Caki2 (cell line): ENCODE data around the gene COL6A1. TPM values are rescaled to one million over a fixed set of nuclear protein-coding genes. Genes with fewer than 3 reads are reported as not detected.
"Not testable (repeated sequence)": the region's sequence is repeated elsewhere in the genome, so short reads cannot be mapped to it uniquely, and the experiment has no call there.

Experiments
- DNase-seq: peaks from one replicate; pipeline ENCODE4 v3.0.0-alpha.2; 2015; ENCODE audit warnings: low read depth
- in situ Hi-C: cut with HindIII; loops from 2 replicates; pipeline ENCODE4 v1.10.0; 2016; ENCODE audit warnings: low sequenced_read_pairs, low pct_unique_long_range_greater_than_20kb, mixed read lengths
- total RNA-seq: library from RNA; depleted of rRNA; stranded (reverse); fragments of >200 nt; shearing (Covaris generic); gene quantifications from 2 replicates; pipeline ENCODE4 v1.2.3, GENCODE V29; 2014; ENCODE audit warnings: low replicate concordance

COL6A1 gene
- total RNA-seq, 1 experiment from 2014 or later, result 146 TPM

DNA sequence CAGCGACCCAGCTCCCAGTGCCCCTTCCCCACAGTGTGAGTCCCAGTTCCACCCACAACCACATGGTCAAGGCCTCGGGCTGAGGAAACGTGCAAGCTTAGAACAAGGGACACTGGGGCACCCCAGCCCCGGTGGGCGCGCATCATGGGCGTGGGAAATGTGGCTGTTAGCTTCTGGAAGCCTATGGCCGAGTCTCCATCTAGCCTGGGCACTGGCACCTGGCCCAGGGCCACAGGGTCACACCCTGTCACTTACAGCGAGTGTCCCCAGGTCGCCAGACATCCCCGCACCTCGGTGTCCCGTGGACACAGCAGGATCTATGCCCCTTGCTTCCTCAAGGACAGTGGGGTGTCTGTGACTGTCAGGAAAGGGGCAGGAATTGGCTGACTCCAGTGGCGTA is 37.0 kb upstream of the COL6A1 start:
- no peak for DNase-seq
- in situ Hi-C loops, result no loop called here

DNA sequence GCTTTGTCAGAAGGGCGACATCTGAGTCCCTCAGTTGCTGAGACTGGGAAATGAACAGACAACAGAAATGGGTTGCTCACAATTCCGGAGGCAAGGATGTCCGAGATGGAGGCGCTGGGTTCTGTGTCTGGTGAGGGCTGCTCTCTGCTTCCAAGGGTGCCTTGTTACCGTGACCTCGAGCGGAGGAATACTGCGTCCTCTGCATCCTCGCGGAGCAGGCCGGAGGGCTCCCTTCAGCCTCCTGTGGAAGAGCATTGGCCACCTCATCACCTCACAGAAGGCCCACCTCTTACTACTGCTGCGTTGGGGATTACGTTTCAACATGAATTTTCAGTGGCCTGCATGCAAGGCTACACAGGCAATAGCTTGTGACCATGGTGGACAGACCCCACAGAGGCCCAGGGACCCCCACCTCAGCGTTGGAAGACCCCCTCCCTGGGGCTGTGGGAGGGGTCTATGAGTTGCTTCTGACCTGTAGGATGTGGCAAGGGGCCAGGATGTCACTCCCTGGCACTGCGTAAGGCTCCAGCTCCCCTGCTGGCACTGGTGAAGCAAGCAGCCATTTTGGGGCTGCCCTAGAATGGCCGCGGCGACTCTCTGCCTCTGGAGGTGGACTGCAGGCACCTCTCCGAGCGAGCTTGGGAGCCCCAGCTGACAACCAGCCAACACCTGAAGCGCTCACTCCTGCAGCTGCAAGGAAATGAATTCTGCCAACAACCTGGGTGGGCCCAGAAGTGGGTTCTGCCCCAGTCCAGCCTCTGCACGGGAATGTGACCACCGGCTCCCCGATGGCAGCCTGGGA is 36.3 kb upstream of the COL6A1 start:
- in situ Hi-C loops, result no loop called here
- DNase-seq, result no peak

DNA sequence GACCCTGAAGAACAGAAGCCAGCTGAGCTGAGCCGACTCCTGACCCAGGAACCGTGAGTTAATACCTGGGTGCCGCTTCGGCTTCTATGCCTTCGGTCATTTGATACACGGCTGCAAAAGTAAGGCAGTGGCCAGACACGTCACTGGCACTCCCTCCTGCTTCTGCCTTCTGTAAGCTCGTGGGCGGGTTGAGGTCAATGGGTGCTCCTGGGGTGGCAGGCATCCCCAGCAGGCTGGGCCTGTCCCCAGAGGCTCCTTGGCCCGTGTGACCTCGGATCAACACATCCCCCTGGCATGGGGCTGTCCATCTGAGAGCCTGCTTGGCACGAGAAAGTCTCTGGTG is 35.7 kb upstream of the COL6A1 start:
- in situ Hi-C loops, result no loop called here
- no peak for DNase-seq

DNA sequence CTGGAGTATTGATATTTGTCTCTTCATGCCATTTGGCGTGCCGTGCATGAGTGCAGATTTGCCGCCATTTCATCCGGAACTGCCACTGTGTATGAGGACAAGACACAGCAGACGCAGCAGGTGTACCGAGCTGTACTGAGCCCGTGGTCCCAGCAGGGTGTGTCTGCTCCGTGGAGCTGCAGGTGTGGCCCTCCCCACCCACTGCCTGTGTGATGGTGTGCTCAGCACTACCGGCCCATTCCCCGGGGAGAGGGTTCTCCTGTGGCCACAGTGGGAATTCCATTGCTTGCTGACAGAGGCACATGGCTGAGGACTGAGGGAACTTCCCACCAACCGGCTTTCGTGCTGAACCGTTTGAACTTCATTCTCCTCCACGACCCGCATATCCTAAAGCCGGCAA is 34.3 kb upstream of the COL6A1 start:
- in situ Hi-C loops, result no loop called here
- no peak for DNase-seq

DNA sequence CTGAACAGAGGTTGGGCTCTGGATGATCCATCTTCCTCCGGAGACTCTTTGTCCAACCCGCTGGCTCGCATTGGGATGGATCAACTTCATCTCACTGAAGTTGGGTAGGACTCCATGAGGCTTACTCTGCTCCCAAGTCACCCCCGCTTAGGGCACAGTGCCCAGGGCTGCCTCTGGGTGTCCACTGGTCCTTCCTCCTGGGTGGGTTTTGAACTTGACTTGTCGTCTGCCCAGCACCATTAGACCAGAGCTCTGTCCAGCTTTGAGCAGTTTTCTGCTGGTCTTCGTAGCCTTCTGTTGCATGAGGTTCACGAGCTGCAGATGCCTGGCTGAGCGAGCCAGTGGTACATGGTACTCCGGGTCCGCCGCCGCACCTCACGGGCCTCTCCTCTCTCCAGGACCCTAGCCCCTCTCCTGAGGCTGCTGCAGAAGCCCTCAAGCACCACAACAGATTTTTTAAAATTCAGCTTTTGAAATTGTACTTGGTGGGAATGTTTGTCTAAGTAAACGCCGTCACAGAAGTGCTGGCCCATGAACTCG is 33.8 kb upstream of the COL6A1 start:
- in situ Hi-C loops, result no loop called here
- no peak for DNase-seq

DNA sequence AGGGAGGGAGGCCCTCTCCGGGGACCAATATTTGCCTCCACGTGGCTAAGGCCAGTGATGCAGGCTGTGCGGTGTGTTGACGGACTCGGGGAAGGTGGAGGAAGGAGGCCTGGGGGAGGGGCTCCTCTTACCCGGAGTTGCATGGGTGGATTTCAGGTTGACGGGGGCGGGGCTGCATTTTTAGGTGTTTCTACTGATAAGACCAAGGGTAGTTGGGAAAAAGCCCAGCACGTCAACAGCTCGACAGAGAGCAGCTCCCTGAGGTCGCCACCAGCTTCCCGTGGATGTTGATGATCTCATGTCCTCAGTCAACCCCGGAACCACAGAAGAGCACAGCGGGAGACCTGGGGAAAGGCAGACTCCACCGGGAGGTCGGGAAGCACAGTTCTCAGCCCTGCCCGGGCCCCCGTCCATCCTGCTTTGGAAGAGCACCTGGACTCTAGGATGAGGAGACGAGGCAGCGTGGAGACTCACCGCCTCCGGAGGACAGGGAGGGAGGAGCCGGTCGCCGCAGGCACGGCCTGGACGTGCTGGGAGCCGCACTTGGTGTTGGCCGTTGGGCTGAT is 32.9 kb upstream of the COL6A1 start:
- no peak for DNase-seq
- in situ Hi-C loops, result no loop called here

DNA sequence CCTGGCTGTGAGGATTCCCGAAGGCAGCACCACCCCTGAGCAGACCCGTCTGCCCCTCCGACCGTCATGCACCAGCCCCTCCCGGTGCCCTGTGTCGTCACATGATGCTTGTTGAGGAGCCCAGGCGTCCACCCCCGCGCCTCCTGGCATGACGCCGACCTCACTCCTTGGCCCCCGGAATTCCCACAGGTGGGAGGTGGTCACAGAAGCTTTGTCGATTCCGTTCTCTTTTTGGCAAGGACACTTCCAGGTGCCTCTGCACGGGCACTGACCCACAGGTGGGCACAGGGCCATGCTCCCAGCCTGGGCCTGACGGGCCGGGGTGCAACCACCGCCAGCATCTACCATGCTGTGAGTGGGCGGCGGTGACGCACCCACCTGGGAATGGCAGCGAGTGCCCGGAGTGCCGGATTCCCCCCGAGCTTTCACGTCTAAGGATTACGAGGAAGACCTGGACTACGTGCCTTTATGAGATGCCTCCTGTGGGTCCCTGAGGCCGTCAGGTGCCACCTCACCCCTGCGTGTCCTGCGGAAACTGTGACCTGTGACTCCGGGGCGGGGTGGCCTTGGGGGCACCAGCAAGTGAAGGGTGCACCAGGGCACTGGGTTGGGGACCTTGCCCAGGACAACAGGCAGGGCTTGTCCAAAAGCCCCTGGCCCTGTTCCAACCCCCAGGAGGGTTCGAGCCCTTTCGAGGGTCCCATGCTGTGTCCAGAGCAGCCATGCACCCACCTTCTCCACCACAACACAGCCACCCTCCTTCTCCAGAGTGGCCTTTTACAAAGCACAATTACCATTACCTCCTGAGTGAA is 31.4 kb upstream of the COL6A1 start:
- in situ Hi-C loops, result no loop called here

DNA sequence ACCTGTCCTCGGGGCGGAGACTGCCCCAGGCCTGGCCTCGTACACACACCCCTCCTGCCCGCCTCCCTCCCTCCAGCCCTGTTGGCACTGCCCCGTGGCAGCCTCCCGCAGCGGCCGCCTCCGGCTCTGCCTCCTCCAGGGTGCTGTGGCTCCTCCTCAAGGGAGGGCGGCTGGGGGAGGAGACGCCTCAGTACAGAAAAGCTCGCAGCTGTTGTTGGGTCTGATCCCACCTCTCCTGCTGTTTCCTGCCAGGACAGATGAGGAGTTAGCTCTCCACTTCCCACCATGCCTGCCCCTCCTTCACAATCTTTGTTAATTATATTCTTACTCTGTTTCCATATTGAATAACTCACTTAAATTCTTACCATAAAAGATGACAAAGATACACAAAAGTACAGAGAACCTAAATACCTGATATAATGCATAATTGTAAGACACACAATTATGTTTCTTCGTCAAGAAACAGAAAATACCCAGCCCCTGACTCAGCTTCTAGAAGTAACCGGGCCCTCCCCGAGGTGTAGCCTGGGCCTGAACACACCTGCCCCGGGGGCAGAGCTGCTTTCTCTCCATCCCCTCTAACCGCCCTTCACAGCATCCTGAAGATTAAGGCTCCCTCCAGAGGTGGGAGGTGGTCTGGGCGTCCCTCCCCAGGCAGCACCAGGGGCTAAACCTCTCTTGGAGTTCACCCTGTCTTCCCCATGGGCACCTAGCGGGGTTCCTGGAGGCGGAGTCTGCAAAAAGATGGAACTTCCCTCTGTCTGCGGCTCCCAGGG is 30.6 kb upstream of the COL6A1 start:
- in situ Hi-C loops, result no loop called here
- peak; percentile 22 for DNase-seq

More for the DNA sequence above, 31.4 kb upstream of the COL6A1 start:
- DNase-seq, result no peak

DNA sequence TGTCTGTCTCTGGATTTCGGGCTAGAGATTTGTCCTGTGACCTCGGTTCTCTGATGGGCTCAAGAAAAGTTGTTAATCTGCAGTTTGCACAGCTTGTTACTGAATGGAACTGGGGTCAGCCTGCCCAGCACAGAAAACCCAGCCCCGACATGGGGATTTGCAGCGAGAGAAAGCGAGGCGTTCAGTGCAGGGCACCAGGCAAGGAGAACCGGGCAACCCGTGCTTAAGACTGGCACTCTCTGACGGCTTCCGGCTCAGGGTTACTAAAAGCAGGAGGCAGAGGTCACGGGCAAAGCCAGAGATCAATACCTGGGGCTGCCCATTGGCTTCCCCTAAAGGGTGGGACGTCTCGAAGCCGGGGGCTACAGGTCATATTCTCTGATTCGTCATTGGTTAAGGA is 29.9 kb upstream of the COL6A1 start:
- in situ Hi-C loops, result no loop called here
- no peak for DNase-seq

DNA sequence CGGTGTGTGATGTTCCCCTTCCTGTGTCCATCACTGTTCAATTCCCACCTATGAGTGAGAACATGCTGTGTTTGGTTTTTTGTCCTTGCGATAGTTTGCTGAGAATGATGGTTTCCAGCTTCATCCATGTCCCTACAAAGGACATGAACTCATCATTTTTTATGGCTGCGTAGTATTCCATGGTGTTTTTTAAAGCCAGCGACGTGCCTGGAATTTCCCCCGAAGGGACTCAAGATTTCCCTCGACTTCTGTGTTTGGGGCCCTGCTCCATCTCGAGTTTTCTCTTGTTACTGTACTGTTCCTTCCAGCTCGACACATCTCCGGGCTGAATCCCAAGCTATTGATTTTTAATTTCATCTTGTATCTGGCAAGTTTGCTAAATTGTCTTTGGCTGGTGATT is 29.0 kb upstream of the COL6A1 start:
- DNase-seq, in situ Hi-C loops: not testable (repeated sequence)

DNA sequence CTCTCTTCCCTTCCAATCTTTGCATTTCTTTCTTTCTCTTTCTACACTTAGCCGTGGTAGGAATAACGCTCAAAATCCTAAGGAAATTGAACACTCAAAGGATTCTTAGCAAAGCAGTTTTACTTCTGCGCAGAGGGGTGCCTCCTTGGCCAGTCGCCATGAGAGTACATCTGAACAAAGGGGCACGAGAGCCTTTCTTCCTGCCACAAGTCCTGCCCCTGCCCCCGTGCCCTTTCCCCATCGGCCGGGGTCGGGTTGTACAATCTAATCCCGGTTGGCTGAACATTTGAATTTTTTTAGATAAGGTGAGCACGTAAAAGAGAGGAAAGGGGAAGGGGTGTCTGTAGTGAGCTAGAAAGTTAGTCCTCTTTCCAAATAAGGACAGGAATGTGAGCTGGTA is 28.6 kb upstream of the COL6A1 start:
- in situ Hi-C loops, result no loop called here
- no peak for DNase-seq

DNA sequence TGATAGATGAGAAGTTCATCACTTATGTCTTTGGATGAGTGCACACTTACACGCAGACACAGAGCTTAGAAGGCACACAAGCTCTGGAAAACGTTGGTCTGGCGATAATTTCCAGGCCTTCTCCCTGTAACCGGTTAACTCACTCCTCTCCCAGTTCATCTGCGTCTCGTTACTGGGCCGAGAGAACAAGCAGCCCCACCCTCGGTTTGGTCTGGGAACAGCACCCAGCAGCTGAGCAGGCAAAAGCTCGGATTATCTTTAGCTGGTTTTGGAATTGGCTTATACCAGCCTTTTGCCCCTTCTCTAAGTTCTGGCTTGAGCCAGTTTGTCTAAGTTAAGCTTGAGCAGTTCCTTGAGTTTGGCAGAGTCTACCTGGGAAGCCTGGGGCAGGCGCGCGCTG is 27.3 kb upstream of the COL6A1 start:
- in situ Hi-C loops, result no loop called here
- no peak for DNase-seq

DNA sequence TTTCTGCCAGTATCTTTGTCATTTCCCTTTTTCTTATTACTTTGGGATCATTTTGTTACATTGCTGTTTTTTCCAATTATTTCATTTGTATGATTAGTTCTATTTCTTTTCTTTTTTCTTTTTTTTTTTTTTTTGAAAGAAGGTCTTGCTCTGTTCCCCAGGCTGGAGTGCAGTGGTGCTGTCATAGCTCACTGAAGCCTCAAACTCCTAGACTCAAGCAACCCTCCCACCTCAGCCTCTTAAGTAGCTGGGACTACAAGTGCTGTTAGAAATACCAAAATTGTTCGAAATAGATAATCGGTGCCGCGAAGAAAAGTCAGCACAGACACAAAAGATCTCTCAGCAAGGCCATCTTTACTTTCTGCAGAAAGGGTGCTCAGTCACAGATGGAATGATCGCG is 26.6 kb upstream of the COL6A1 start:
- in situ Hi-C loops, result no loop called here

DNA sequence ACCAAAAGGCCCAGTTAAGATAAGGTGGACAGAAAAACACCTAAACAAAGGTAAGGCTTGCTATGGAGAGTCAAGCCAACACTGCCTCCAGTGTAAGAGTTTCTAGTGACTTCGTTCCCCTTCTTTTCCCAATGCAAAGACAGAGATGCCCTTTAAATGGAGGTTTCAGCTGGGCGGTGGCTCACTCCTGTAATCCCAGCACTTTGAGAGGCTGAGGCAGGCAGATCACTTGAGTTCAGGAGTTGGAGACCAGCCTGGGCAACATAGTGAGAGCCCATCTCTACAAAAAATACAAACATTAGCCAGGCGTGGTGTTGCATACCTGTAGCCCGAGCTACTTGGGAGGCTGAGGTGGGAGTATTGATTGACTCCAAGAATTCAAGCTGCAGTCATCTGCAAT is 24.0 kb upstream of the COL6A1 start:
- in situ Hi-C loops, result no loop called here
- no peak for DNase-seq

More for the DNA sequence above, 26.6 kb upstream of the COL6A1 start:
- no peak for DNase-seq

DNA sequence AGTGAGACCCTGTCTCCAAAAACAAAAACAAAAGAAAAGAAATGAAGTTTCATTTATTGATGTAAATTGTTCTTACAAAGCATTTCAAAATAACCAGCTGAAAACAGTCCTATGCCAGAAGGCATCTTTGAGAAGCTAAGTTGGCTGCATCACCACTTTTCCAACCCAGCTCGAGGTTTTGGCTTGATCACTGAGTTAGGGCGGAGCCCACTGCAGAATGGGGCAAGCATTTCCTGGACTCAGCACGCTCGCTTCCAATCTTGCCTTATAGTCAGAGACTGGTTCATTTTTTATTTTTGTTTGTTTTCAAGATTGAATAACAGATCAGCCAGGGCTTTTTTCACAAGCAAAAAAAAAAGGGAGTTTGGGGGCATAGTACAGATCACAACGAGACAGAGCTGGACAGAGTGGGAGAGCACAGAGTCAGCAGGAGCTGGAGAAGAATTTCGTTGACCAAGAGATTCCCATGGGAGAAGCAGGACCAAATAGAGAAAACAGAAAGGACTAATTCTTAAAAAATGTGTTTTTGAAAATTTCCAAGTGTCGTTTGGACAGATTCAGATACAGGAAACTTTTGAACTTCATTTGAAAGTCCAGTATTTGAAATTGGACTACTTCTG is 23.5 kb upstream of the COL6A1 start:
- in situ Hi-C loops, result no loop called here

DNA sequence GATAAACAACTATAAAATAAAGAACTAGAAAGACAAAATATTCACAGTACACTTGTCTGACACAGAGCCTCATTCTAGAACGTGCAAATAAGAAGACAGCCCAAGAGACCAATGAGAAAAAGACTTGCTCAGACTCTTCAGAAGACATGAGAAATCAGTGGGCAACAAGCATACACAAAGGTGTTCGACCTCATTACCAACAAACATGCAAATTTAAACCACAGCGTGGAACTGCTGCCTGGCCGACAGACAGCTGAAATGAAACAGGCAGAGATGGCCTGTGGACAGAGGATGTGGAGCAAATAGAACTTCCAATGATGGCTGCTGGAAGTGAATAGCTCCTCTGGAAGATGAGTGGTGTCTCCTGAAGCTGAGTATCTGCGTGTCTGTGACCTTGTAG is 22.4 kb upstream of the COL6A1 start:
- in situ Hi-C loops, result no loop called here

More for the DNA sequence above, 23.5 kb upstream of the COL6A1 start:
- no peak for DNase-seq

DNA sequence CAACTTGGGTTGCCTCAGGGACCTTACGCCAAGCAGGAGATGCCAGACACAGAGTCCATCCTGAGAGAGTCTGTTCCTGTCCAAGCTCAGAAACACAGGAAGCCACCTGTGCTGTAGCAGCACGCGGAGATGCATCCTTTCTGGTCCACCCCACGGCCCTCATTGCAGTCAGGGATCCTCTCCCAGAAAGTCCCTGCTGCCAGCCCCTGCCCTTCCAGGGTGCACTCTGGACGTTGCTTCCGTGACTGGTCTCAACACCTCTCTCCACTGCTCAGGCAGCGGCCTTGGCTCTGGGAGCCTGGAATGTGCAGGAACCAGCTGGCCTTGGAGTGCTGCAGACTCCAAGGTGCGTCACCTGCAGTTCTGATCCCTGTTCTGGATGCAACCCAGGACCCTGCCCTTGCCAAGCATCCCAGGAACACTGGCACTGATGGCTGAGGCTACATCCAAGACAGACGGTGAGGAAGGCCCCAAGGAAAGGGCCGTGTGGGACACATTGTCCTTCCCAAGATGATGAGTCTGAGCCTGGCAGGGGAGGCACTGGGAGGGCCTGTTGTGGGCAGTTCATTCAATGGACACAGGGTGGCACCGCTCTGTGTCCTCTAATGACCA is 21.7 kb upstream of the COL6A1 start:
- in situ Hi-C loops, result no loop called here
- no peak for DNase-seq

More for the DNA sequence above, 22.4 kb upstream of the COL6A1 start:
- no peak for DNase-seq

DNA sequence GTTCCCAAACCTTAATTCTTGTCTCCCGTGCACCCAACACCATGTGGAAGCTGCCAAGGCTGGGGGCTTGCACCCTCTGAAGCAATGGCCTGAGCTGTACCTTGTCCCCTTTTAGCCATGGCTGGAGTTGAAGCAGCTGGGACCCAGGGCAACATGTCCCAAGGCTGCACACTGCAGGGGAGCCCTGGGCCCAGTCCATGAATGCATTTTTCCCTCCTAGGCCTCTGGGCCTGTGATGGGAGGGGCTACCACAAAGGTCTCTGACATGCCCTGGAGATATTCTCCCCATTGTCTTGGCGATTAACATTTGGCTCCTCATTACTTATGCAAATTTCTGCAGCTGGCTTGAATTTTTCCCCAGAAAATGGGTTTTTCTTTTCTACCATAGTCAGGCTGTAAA is 20.2 kb upstream of the COL6A1 start:
- DNase-seq, in situ Hi-C loops: not testable (repeated sequence)
